NCI-H1105 (cell line): ENCODE results near the gene MYF5.

Experiments used
- DNase-seq: peaks from one replicate; lab custom pipeline; 2025; lab: John Stamatoyannopoulos, UW

The MYF5 gene

GRCh38 chr12:80766210-80766609 lies 49.5 kb downstream of the MYF5 start:
- no peak for DNase-seq

- no peak for DNase-seq
These were observed 50.2 kb downstream of the MYF5 start for GRCh38 chr12:80766897-80767296.
